ENCODE data around the gene KLRC3.

DNA sequence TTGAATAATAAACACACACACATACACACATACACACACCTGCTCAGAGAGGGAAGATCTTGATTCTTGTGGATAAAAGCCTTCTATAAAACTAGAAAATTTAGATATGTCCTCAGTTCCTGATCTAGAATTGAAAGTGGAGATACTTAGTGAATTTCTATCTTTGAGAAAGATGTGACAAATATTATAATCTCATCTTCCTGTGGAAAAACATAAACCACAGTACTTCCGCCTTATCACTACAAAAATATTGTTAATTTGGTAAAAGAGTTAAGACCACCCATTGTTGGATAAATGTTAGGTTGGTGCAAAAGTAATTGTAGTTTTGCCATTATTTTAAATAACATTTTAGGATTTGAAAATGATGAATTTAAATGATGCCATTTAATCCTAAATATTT lies 30.5 kb downstream of the KLRC3 start, which contains the start of gene KLRK1:
- TF ChIP-seq, protein P1, sequence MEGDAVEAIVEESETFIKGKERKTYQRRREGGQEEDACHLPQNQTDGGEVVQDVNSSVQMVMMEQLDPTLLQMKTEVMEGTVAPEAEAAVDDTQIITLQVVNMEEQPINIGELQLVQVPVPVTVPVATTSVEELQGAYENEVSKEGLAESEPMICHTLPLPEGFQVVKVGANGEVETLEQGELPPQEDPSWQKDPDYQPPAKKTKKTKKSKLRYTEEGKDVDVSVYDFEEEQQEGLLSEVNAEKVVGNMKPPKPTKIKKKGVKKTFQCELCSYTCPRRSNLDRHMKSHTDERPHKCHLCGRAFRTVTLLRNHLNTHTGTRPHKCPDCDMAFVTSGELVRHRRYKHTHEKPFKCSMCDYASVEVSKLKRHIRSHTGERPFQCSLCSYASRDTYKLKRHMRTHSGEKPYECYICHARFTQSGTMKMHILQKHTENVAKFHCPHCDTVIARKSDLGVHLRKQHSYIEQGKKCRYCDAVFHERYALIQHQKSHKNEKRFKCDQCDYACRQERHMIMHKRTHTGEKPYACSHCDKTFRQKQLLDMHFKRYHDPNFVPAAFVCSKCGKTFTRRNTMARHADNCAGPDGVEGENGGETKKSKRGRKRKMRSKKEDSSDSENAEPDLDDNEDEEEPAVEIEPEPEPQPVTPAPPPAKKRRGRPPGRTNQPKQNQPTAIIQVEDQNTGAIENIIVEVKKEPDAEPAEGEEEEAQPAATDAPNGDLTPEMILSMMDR (conservative IDR thresholded peaks at IDR 0.05; ENCODE audit: low read depth, low read length), result no peak
- TF ChIP-seq EZH2 (IDR thresholded peaks at IDR 0.05; ENCODE audit: borderline replicate concordance, low read depth, low read length, poor library complexity, severe bottlenecking), result no peak
